H1 (cell line): Measurements from ENCODE around the gene LPIN2. TPM values are rescaled to one million over a fixed set of nuclear protein-coding genes. Genes with fewer than 3 reads are reported as not detected.

Source experiments
- CTCF ChIA-PET: fragments of 300-600 bp; sonication (Branson Sonifier 250); formaldehyde crosslinking; loops from one replicate; lab custom pipeline; 2021; ENCODE audit not compliant: partially characterized antibody; lab: Charles Lee
- POLR2A ChIA-PET: fragments of 300-600 bp; sonication (Branson Sonifier 250); formaldehyde crosslinking; loops from one replicate; lab custom pipeline; 2021; ENCODE audit warnings: inconsistent platforms; ENCODE audit not compliant: partially characterized antibody; lab: Charles Lee
- DNase-seq, 2 experiments: peaks; one replicate each; pipeline versions ENCODE4 v3.0.0 to v3.0.0-alpha.2; 2010 to 2022; ENCODE audit warnings: low spot score in 2 of 2, low read depth in 1 of 2, mixed read lengths in 1 of 2
- FAIRE-seq: peaks from 2 replicates; lab custom pipeline; 2011; peaks lifted over from hg19 to GRCh38; lab: Jason Lieb, UNC
- H2AFZ ChIP-seq: 2 replicates; pipeline ENCODE4 v1.8.1; 2012; ENCODE audit warnings: low read length, inconsistent platforms
- H2AK5ac ChIP-seq: 2 replicates; pipeline ENCODE4 v1.6.1; 2013; ENCODE audit warnings: low read depth, low read length
- H2BK120ac ChIP-seq: replicated peaks from 2 replicates; pipeline ENCODE3; 2013; ENCODE audit warnings: low read depth, low read length, inconsistent platforms
- H2BK12ac ChIP-seq: 2 replicates; pipeline ENCODE4 v1.6.1; 2013; ENCODE audit warnings: low read depth, low read length
- H2BK15ac ChIP-seq: 2 replicates; pipeline ENCODE4 v1.6.1; 2013; ENCODE audit warnings: low read length
- H2BK20ac ChIP-seq: 2 replicates; pipeline ENCODE4 v1.6.1; 2013; ENCODE audit warnings: low read length
- H2BK5ac ChIP-seq: 2 replicates; pipeline ENCODE4 v1.6.1; 2013; ENCODE audit warnings: low read depth, low read length
- H3K14ac ChIP-seq: 2 replicates; pipeline ENCODE4 v1.6.1; 2013; ENCODE audit warnings: inconsistent platforms; ENCODE audit not compliant: insufficient read length
- H3K18ac ChIP-seq: 2 replicates; pipeline ENCODE4 v1.6.1; 2013; ENCODE audit warnings: low read length; ENCODE audit errors: extremely low read depth
- H3K23ac ChIP-seq: 2 replicates; pipeline ENCODE4 v1.6.1; 2013; ENCODE audit warnings: inconsistent platforms; ENCODE audit not compliant: insufficient read length
- H3K23me2 ChIP-seq: 2 replicates; pipeline ENCODE4 v1.6.1; 2013; ENCODE audit warnings: low read depth, low read length
- H3K27ac ChIP-seq: 2 replicates; pipeline ENCODE4 v1.6.1; 2011; ENCODE audit warnings: low read depth, low read length, inconsistent platforms
- H3K27me3 ChIP-seq, 4 experiments: replicated peaks in 1 of 4; 1 replicate in 1 of 4; 2 replicates in 3 of 4; pipeline versions ENCODE4 v1.6.1 to v1.8.1; 2011 to 2013; ENCODE audit warnings: low read length in 3 of 4, mild to moderate bottlenecking in 3 of 4, inconsistent platforms in 2 of 4, mixed read lengths in 2 of 4, moderate library complexity in 1 of 4; ENCODE audit not compliant: control insufficient read depth in 3 of 4, insufficient read depth in 3 of 4; ENCODE audit errors: extremely low read depth in 1 of 4
- H3K36me3 ChIP-seq, 4 experiments: 2 replicates each; pipeline versions ENCODE4 v1.6.1 to v1.8.1; 2011 to 2013; ENCODE audit warnings: mild to moderate bottlenecking in 4 of 4, low read length in 3 of 4, moderate library complexity in 2 of 4, control low read depth in 1 of 4, inconsistent platforms in 1 of 4; ENCODE audit not compliant: insufficient read depth in 4 of 4, control insufficient read depth in 2 of 4
- H3K4ac ChIP-seq: replicated peaks from 2 replicates; pipeline ENCODE3; 2013; ENCODE audit warnings: low read length, low read depth, mixed read lengths, inconsistent platforms; ENCODE audit not compliant: insufficient read length
- H3K4me1 ChIP-seq, 4 experiments: replicated peaks in 1 of 4; 1 replicate in 1 of 4; 2 replicates in 3 of 4; pipeline versions ENCODE4 v1.6.1 to v1.8.1; 2011 to 2013; ENCODE audit warnings: low read length in 3 of 4, inconsistent platforms in 2 of 4, mixed read lengths in 1 of 4; ENCODE audit not compliant: insufficient read depth in 4 of 4, control insufficient read depth in 3 of 4
- H3K4me2 ChIP-seq, 2 experiments: 2 replicates each; pipeline versions ENCODE4 v1.6.1 to v1.8.1; 2011 to 2013; ENCODE audit warnings: low read depth in 2 of 2, low read length in 2 of 2, control low read depth in 1 of 2, inconsistent platforms in 1 of 2, mild to moderate bottlenecking in 1 of 2; ENCODE audit not compliant: insufficient read depth in 1 of 2
- H3K4me3 ChIP-seq, 4 experiments: fragments of 200-600, 300-600 bp in 1 of 4; sonication (generic), shearing (Covaris generic), sonication (Bioruptor Twin) in 1 of 4; 2 replicates each; pipeline versions ENCODE4 v1.5.1 to v1.8.1; 2011 to 2016; ENCODE audit warnings: low read length in 4 of 4, low read depth in 3 of 4, control low read depth in 2 of 4, inconsistent platforms in 2 of 4, mild to moderate bottlenecking in 2 of 4, mixed read lengths in 1 of 4, moderate library complexity in 1 of 4; ENCODE audit not compliant: insufficient read depth in 2 of 4; ENCODE audit errors: extremely low read depth in 1 of 4
- H3K56ac ChIP-seq: replicated peaks from 2 replicates; pipeline ENCODE3; 2013; ENCODE audit warnings: low read depth, mild to moderate bottlenecking, mixed read lengths, low read length, inconsistent platforms; ENCODE audit not compliant: insufficient read length
- H3K79me1 ChIP-seq: 2 replicates; pipeline ENCODE4 v1.6.1; 2013; ENCODE audit warnings: low read depth, low read length, control low read depth
- H3K79me2 ChIP-seq, 2 experiments: 2 replicates each; pipeline versions ENCODE4 v1.6.1 to v1.8.1; 2012 to 2013; ENCODE audit warnings: low read length in 2 of 2, mild to moderate bottlenecking in 2 of 2, inconsistent platforms in 1 of 2; ENCODE audit not compliant: insufficient read depth in 2 of 2, control insufficient read depth in 1 of 2
- H3K9ac ChIP-seq, 4 experiments: replicated peaks in 1 of 4; 1 replicate in 1 of 4; 2 replicates in 3 of 4; pipeline versions ENCODE4 v1.6.1 to v1.8.1; 2011 to 2013; ENCODE audit warnings: low read depth in 3 of 4, low read length in 3 of 4, control low read depth in 2 of 4, mild to moderate bottlenecking in 2 of 4, moderate library complexity in 2 of 4, inconsistent platforms in 1 of 4; ENCODE audit errors: extremely low read depth in 1 of 4
- H3K9me3 ChIP-seq, 2 experiments: 2 replicates each; pipeline versions ENCODE4 v1.6.1 to v1.8.1; 2012 to 2013; ENCODE audit warnings: mild to moderate bottlenecking in 2 of 2, moderate library complexity in 2 of 2, control low read depth in 1 of 2, inconsistent platforms in 1 of 2, low read depth in 1 of 2, low read length in 1 of 2, mixed read lengths in 1 of 2; ENCODE audit not compliant: insufficient read depth in 2 of 2
- H4K20me1 ChIP-seq, 2 experiments: replicated peaks in 1 of 2; 2 replicates each; pipeline versions ENCODE3 to v1.8.1; 2011 to 2013; ENCODE audit warnings: inconsistent platforms in 2 of 2, low read length in 2 of 2, mild to moderate bottlenecking in 1 of 2; ENCODE audit not compliant: insufficient read depth in 2 of 2, control insufficient read depth in 1 of 2
- H4K5ac ChIP-seq: 2 replicates; pipeline ENCODE4 v1.6.1; 2013; ENCODE audit warnings: low read length, low read depth, mixed read lengths, inconsistent platforms; ENCODE audit not compliant: insufficient read length
- H4K8ac ChIP-seq: 2 replicates; pipeline ENCODE4 v1.8.0; 2013; ENCODE audit warnings: mild to moderate bottlenecking, moderate library complexity, low read length, inconsistent platforms; ENCODE audit not compliant: insufficient read depth; ENCODE audit errors: extremely low read depth
- H4K91ac ChIP-seq: replicated peaks from 2 replicates; pipeline ENCODE3; 2013; ENCODE audit warnings: low read length, mixed read lengths, inconsistent platforms; ENCODE audit not compliant: insufficient read length
- CHD2 ChIP-seq: IDR thresholded peaks from 2 replicates; pipeline ENCODE4 v1.6.1; 2012; ENCODE audit warnings: low read length, improper control_type of control experiment
- CTCF ChIP-seq, 3 experiments: IDR thresholded peaks; 1 replicate in 2 of 3; 2 replicates in 1 of 3; pipeline versions ENCODE4 v1.5.1 to v1.6.1; 2011; ENCODE audit warnings: low read length in 3 of 3, mild to moderate bottlenecking in 3 of 3, inconsistent platforms in 2 of 3, low read depth in 1 of 3, moderate library complexity in 1 of 3; ENCODE audit not compliant: insufficient read depth in 1 of 3; ENCODE audit errors: control extremely low read depth in 1 of 3
- EGR1 ChIP-seq: IDR thresholded peaks from 2 replicates; pipeline ENCODE4 v1.6.1; 2011; ENCODE audit warnings: low read depth, low read length, borderline replicate concordance
- NANOG ChIP-seq: IDR thresholded peaks from 2 replicates; pipeline ENCODE4 v1.6.1; 2011; ENCODE audit warnings: low read length, low read depth, mild to moderate bottlenecking, inconsistent platforms; ENCODE audit not compliant: insufficient read depth, poor library complexity, severe bottlenecking
- PHF8 ChIP-seq: fragments of 200-600 bp; sonication (generic); conservative IDR thresholded peaks from 2 replicates; pipeline ENCODE4 v1.7.1; 2012; ENCODE audit warnings: low read depth, mild to moderate bottlenecking, inconsistent platforms, low read length, moderate library complexity
- RAD21 ChIP-seq, 2 experiments: IDR thresholded peaks in 1 of 2; conservative IDR thresholded peaks in 1 of 2; 2 replicates each; pipeline ENCODE4 v1.6.1; 2011; ENCODE audit warnings: low read depth in 2 of 2, low read length in 2 of 2, improper control_type of control experiment in 1 of 2, inconsistent platforms in 1 of 2, mild to moderate bottlenecking in 1 of 2, moderate library complexity in 1 of 2
- SRF ChIP-seq: IDR thresholded peaks from 2 replicates; pipeline ENCODE4 v1.6.1; 2011; ENCODE audit warnings: mild to moderate bottlenecking, low read depth, low read length, moderate library complexity
- WGBS, 2 experiments: shearing (Covaris generic) in 1 of 2; methylation state at CpG; one replicate each; pipeline versions ENCODE4 v1.1.6 to v1.1.7; 2013 to 2015; ENCODE audit warnings: low lambda C conversion rate in 2 of 2, mixed read lengths in 2 of 2, inconsistent platforms in 1 of 2, low coverage in 1 of 2, missing lambda C conversion rate in 1 of 2; ENCODE audit not compliant: insufficient replicate concordance in 2 of 2, insufficient coverage in 1 of 2, insufficient read length in 1 of 2; ENCODE audit errors: extremely low coverage in 1 of 2, missing lambda C conversion rate in 1 of 2; 5-methylcytosine and 5-hydroxymethylcytosine counted together
- polyA plus RNA-seq, 7 experiments: library from polyadenylated mRNA; depleted of rRNA in 3 of 7; stranded (reverse) in 5 of 7; unstranded in 2 of 7; fragments of >200 nt in 5 of 7; fragments of 200-250 nt in 2 of 7; gene quantifications; 1 replicate in 5 of 7; 2 replicates in 1 of 7; 4 replicates in 1 of 7; pipeline versions ENCODE4 v1.2.1 to v1.2.3, GENCODE V29; 2011 to 2013; ENCODE audit warnings: missing spikeins in 2 of 7, mixed read lengths in 2 of 7
- total RNA-seq: library from RNA; stranded (reverse); fragmentation: NEBNext Ultra II Directional; extraction: Animal tissue kit (Norgen Biotek cat#: 25700); gene quantifications from 2 replicates; pipeline ENCODE4 v1.2.1, GENCODE V29; 2021

Gene LPIN2
- total and polyA plus RNA-seq, 2 of the 8 experiments (the other 6 are each of a cell fraction or from before 2014, with no cell fraction given) = 7.4 to 14.2 TPM

GRCh38 chr18:2994603-2995432, 18.1 kb downstream of the LPIN2 start:
- FAIRE-seq (no peak), DNase-seq (peak in 1 of 2 experiments; percentile 52)
- no peak overlapping the region for H2BK15ac ChIP-seq
- H3K56ac ChIP-seq = no peak overlapping the region
- POLR2A ChIA-PET = interaction anchor here (0.8 to 1.1 kb wide), 2 partner anchors 12 to 19 kb away, joined by 3 to 5 read pairs; partner anchors contain the start of gene LPIN2
- no peak overlapping the region for H2BK20ac ChIP-seq
- WGBS, 2 experiments = 90% methylated on average over 4 of the region's 6 CpGs; no CpG with 5 or more reads in 1 of the 2 experiments
- H3K23me2 ChIP-seq = no peaks in the 10 kb centered on the region
- no peaks in the 10 kb centered on the region for H3K36me3 ChIP-seq
- no peak overlapping the region for H3K4me2 ChIP-seq
- H2BK5ac ChIP-seq = no peak overlapping the region
- no peak overlapping the region for H3K23ac ChIP-seq
- H3K4ac ChIP-seq = no peak overlapping the region
- no peak overlapping the region for H2BK120ac ChIP-seq
- no peak overlapping the region for H4K5ac ChIP-seq
- H3K79me1 ChIP-seq = peaks cover 9% of the 10 kb centered on the region
- H3K27ac ChIP-seq = no peak overlapping the region
- H3K9me3 ChIP-seq = no peaks in the 10 kb centered on the region
- no peak overlapping the region for H2AFZ ChIP-seq
- H3K4me3 ChIP-seq = no peak overlapping the region
- no peak overlapping the region for H3K18ac ChIP-seq
- H2AK5ac ChIP-seq = no peak overlapping the region
- TF ChIP-seq SRF = no peak
- no peak for TF ChIP-seq NANOG
- peak; percentile 56 to 73; a peak in 3 of 4 replicates for TF ChIP-seq RAD21 (IDR thresholded peaks at IDR 0.05 in 1 of 2, conservative IDR thresholded peaks at IDR 0.05 in 1 of 2; ENCODE audit: low read depth in 2 of 2, low read length in 2 of 2)
- TF ChIP-seq EGR1 = no peak
- no peak for TF ChIP-seq PHF8
- TF ChIP-seq CTCF (IDR thresholded peaks at IDR 0.05; ENCODE audit: control extremely low read depth in 1 of 3, insufficient read depth in 1 of 3, low read depth in 1 of 3, low read length in 3 of 3) = peak; percentile 50 to 59 (median 50)
- no peak for TF ChIP-seq CHD2
- H3K4me1 ChIP-seq = peaks cover 2 to 14% (median 9%) of the 10 kb centered on the region in 4 experiments
- peaks cover 0 to 64% of the 10 kb centered on the region in 2 experiments; a peak in 2 of 4 replicates for H3K79me2 ChIP-seq
- no peak overlapping the region for H2BK12ac ChIP-seq
- no peak overlapping the region for H4K91ac ChIP-seq
- no peak overlapping the region for H4K8ac ChIP-seq
- H4K20me1 ChIP-seq = peaks cover 0 to 1% of the 10 kb centered on the region in 2 experiments
- no peak overlapping the region for H3K14ac ChIP-seq
- CTCF ChIA-PET = interaction anchor here (0.7 to 5.9 kb wide), 28 partner anchors 8 to 251 kb away, joined by 3 to 47 read pairs (median 4); no protein-coding TSS in a partner anchor
- H3K27me3 ChIP-seq = no peaks in the 10 kb centered on the region
- no peak overlapping the region for H3K9ac ChIP-seq
